ENCODE measurements around the gene SNX6. TPM values are rescaled to one million over a fixed set of nuclear protein-coding genes. Genes with fewer than 3 reads are reported as not detected.
A peak's percentile ranks its signal among the peaks of the same experiment; 100 is the strongest.
"Not testable (repeated sequence)": the region's sequence is repeated elsewhere in the genome, so short reads cannot be mapped to it uniquely, and the experiment has no call there.

The SNX6 gene
- total RNA-seq, 1 experiment from 2014 or later = 141 TPM

DNA sequence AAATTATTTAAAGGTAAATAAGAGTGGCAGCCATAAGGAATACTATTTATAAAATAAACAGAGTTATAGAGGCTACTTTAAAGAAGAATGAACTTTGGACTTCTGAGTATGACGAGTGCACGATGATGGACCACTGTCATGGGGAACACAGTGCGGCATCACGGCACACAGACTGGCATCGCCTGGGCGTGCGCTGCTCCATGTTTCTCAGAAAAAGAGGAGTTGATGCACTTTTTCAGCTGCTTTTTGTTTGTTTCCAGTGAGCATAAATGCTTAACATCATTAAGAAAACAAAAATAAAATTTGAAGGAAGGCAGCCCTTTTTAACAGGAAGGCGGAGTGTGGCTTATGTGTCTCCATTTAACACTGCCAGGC, 67.2 kb downstream of the SNX6 start:
- DNase-seq (ENCODE audit: low read depth) = no peak

DNA sequence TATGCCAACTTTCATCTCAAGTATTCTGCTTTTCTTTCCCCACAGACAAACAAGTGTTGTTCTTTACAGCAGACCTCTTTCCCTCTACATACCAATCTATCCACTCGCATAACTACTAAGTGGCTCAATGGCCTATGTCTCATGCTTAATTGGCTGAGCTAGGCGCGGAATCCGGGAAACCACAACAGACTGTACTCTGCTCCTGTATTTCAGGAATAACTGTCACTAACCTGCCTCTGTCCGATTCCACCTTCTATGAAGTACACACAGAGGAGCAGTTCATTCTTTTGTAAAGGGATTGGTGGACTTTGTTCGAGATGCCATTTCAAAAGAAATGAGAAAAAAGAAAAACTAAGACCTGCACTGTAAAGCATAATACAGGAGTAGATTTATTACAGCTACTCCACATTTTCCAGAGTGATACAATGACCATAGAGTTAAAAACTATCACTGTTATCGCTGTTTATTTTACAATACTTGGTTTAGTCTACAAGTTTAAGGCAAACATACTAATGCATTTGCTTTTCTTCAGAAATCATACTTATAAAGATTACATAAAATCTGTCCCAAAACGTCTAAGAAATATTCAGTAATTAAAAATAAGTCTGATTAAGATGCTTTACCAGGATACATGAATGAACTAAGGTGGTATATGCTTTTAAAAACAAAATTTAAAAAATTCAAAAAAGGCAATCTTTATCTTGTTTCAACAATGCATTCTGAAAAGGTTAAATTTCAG, 67.7 kb downstream of the SNX6 start:
- not testable (repeated sequence) for DNase-seq (ENCODE audit: low read depth)

DNA sequence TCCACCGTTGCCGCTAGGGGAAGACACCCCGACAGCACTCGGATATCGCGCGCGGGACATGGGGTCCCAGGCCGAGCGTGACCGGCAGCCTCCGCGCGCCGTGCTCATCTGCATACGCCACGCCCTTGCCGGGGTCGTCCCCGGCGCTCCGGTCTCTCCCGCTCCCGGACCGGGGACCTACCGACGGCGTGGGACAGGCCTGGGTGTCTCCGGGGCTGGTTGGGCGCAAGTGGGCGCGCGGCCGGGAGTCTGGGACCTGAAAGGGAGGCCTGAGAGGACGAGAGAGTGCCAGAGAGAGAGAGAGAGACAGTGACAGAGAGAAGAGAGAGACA, 73.5 kb downstream of the SNX6 start:
- DNase-seq (ENCODE audit: low read depth) = not testable (repeated sequence)

DNA sequence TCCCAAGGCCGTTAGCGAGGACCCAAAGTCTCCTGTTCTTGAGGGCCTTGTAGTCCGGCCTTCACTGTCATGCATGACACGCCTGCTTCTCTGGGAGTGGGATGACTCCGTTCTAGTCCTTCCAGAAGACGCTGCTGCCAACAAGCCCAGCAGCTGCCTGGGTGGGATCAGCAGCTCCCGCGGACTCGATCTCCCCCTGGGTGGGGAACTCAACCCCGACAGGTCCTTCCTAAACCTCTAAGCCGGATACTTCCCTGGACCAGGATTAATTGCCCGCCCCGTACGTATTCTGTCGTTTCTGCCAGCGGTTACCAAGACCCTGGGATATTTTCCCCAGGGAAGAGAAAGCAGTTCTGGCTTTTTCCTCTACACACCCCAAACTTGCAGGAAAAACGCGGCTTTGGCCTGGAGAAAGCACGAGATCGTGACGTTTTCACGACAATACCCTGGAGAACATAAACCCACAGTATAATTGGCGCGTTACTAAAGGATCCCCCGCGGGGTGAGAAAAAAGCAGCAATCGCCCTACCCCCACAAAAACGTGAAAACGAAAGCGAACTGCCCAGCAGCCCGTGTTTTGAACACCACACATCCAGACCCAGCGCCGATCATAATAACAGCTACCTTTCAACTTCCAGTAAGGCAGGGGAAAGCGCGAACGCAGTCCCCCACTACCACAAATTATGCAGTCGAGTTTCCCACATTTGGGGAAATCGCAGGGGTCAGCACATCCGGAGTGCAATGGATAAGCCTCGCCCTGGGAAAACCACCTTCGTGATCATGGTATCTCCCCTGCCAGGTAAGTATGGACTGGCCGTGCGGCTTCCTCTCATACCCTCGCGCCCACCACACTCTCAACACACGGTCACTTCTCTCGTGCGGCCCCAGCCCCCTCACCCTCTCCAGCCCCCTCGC, 74.1 kb downstream of the SNX6 start:
- DNase-seq (ENCODE audit: low read depth) = not testable (repeated sequence)

DNA sequence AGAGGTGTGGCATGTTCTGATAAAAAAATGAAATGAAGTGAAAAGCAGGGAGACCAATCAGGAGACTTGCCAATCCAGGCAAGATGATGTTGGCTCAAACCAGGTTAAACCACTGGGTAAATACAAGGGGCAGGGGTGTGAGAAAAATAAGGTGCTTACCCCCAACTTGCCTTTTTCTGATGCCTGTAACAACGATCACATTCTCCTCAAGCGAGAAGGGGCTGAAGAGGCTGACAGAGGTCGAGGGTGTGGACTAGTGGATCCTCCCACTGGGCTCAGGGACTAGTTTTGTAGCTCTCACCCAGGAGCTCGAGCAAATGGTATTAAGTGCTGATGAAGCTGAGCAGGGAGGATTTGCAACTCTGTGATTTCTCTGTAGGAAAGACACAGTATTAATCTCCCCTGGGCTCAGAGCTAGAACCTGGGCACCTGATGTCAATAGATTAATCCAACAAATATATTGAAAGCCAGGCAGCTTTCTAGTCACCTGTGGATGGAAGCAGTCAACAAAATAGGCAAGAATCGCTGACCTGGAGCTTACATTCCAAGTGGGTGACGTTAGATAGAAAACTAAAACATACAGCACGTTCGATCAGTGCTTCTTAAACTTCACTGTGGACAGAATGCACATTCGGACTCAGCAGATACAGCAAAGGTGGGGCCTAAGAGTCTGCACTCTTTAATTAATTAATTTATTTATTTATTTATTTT, 75.3 kb downstream of the SNX6 start:
- DNase-seq (ENCODE audit: low read depth) = peak; percentile 52

DNA sequence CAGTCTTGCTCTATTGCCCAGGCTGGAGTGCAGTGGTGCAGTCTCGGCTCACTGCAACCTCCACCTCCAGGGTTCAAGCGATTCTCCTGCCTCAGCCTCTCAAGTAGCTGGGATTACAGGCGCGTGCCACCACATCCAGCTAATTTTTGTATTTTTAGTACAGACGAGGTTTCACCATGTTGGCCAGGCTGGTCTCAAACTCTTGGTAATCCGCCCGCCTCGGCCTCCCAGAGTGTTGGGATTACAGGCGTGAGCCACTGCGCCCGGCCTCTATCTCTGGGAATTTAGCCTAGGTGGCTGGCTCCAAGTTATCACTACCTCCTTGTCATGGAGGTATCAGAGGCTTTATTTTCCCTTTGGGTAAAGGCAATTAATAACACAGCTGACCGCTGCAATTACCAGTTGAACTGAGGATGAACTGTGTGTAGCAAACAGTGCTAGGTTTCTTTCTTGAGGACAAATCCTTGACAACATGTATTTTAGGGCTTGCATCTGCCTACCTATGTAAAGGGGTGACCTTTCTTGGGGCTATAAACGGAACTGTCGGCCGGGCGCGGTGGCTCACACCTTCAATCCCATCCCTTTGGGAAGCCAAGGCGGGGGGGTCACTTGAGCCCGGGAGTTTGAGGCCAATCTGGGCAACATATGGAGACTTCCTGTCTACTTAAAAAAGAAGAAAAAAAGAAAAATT, 80.5 kb downstream of the SNX6 start:
- DNase-seq (ENCODE audit: low read depth) = not testable (repeated sequence)

DNA sequence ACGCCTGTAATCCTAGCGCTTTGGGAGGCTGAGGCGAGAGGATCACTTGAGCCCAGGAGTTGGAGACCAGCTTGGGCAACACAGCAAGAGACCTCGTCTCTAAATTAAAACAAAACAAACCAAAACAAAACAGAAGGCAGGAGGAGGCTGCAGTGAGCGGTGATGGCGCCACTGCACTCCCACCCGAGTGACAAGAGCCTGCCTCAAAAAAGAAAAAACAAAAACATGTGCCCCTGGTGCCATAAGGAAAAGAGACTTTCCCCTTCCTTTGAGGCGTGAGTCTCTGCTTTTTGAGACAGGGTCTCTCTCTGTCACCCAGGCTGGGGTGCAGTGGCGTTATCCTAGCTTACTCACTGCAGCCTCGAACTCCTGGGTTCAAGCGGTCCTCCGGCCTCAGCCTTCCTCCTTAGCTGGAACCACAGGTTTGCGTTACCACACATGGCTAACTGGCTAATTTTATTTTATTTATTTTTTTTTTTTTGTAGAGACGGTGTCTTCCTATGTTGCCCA, 81.4 kb downstream of the SNX6 start:
- DNase-seq (ENCODE audit: low read depth) = peak; percentile 21

DNA sequence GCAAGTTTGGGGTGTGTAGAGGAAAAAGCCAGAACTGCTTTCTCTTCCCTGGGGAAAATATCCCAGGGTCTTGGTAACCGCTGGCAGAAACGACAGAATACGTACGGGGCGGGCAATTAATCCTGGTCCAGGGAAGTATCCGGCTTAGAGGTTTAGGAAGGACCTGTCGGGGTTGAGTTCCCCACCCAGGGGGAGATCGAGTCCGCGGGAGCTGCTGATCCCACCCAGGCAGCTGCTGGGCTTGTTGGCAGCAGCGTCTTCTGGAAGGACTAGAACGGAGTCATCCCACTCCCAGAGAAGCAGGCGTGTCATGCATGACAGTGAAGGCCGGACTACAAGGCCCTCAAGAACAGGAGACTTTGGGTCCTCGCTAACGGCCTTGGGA, 82.8 kb downstream of the SNX6 start:
- DNase-seq (ENCODE audit: low read depth) = not testable (repeated sequence)

DNA sequence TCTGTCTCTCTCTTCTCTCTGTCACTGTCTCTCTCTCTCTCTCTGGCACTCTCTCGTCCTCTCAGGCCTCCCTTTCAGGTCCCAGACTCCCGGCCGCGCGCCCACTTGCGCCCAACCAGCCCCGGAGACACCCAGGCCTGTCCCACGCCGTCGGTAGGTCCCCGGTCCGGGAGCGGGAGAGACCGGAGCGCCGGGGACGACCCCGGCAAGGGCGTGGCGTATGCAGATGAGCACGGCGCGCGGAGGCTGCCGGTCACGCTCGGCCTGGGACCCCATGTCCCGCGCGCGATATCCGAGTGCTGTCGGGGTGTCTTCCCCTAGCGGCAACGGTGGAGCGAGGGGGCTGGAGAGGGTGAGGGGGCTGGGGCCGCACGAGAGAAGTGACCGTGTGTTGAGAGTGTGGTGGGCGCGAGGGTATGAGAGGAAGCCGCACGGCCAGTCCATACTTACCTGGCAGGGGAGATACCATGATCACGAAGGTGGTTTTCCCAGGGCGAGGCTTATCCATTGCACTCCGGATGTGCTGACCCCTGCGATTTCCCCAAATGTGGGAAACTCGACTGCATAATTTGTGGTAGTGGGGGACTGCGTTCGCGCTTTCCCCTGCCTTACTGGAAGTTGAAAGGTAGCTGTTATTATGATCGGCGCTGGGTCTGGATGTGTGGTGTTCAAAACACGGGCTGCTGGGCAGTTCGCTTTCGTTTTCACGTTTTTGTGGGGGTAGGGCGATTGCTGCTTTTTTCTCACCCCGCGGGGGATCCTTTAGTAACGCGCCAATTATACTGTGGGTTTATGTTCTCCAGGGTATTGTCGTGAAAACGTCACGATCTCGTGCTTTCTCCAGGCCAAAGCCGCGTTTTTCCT, 83.4 kb downstream of the SNX6 start:
- DNase-seq (ENCODE audit: low read depth) = not testable (repeated sequence)

DNA sequence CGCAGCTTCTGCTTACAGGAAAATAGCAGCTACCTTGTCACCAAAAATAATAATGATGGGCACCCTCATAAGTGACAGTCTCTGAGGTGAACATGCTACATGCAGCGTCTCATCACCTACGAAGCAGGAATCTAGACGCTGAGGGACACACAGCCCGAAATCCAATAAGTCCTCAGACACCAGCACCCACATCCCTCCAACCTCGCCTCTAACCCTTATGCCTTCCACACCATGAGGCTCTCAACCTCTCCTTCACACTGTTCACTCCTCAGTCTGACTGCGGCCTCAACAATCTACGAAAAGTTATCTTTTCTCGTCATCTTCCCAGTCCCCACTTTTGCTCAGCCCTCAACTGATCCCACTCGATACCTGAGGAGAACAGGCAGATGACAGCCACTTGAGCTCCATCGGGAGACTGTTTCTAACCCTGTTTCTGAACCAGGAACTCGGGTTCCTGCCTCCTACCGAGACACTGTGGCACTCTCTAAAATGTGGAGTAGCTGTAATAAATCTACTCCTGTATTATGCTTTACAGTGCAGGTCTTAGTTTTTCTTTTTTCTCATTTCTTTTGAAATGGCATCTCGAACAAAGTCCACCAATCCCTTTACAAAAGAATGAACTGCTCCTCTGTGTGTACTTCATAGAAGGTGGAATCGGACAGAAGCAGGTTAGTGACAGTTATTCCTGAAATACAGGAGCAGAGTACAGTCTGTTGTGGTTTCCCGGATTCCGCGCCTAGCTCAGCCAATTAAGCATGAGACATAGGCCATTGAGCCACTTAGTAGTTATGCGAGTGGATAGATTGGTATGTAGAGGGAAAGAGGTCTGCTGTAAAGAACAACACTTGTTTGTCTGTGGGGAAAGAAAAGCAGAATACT, 89.5 kb downstream of the SNX6 start:
- DNase-seq (ENCODE audit: low read depth) = not testable (repeated sequence)

DNA sequence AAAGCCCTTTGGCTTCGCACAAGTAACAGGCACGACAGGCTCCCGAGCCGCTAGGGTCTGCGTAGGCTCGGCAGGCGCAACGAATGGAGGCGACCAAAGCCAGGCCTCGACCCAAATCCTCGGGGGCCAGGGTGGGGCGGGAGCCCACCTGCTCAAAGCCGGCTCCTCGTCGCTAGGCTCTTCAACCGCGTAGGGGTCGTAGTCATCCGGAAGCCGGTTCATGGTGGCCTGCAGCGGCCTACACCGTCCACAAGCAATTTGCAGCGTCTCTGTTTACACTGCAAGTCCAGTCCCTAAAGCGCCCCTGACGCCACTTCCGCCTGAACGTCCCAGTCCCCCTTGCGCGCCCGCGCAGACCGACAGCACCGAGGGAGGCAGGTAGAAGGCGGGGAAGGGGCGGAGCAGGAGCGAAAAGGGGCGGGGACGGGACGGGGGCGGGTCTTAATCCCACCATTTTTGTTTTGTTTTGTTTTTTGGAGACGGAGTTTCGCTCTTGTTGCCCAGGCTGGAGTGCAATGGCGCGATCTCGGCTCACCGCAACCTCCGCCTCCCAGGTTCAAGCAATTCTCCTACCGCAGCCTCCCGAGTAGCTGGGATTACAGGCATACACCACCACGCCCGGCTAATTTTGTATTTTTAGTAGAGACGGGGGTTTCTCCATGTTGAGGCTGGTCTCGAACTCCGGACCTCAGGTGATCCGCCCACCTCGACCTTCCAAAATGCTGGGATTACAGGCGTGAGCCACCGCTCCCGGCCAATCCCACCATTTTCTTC, 90.4 kb downstream of the SNX6 start, which contains the start of gene EAPP:
EAPP (minus strand) TSS at position 295 of the 774 bp plus-strand sequence; CDS start at position 222, 73 bp downstream.
- DNase-seq (ENCODE audit: low read depth) = peak; percentile 95

DNA sequence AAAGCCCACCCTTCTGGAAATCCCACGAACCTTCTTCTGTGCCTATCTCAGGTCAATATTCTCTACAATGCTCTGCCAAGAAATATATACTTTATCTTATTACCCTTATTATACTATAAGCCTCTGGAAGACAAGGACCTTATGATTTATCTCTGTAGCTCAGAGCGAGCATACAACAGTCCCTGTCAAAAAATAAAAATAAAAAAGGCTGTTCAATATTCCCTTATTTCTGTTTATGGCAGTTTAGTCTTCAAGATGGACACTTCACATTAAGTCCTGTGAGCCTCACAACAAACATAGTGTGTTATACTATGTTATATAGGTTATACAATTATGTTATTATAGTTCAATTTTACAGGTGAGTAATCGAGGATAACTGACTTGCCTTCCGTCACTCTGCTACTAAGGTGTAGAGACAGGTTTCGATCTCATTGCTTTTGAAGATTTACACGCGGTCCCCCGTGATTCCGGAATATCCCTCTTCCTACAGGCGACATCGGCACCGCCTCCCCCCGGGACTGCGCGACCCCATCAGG, 91.0 kb downstream of the SNX6 start:
- no peak for DNase-seq (ENCODE audit: low read depth)

DNA sequence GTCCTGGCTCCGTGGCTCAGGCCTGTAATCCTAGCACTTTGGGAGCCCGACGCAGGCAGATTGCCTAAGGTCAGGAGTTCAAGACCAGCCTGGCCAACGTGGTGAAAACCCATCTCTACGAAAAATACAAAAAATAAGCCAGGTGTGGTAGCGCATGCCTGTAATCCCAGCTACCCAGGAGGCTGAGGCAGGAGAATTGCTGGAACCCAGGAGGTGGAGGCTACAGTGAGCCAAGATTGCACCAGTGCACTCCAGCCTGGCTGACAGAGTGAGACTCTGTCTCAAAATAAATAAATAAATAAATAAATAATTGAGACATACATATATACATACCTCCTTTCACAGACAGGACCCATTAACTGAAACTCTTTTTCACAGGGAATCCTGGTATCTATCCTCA, 91.9 kb downstream of the SNX6 start:
- DNase-seq (ENCODE audit: low read depth) = not testable (repeated sequence)

DNA sequence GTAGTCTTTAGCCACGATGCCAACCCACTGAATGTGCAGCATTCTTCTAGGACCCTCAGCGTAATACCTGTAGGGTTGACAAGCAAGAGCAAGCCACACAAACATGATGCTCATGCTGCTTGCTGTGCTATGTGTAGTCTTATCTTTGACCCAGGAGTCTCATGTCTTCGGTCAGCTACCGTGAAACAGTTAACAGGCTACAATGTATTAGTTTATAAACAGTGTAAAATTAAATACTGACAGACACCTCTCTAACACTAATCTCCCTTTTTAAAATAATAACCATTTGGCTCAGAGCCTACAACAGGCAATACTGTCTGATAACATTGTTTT, 92.3 kb downstream of the SNX6 start:
- no peak for DNase-seq (ENCODE audit: low read depth)

DNA sequence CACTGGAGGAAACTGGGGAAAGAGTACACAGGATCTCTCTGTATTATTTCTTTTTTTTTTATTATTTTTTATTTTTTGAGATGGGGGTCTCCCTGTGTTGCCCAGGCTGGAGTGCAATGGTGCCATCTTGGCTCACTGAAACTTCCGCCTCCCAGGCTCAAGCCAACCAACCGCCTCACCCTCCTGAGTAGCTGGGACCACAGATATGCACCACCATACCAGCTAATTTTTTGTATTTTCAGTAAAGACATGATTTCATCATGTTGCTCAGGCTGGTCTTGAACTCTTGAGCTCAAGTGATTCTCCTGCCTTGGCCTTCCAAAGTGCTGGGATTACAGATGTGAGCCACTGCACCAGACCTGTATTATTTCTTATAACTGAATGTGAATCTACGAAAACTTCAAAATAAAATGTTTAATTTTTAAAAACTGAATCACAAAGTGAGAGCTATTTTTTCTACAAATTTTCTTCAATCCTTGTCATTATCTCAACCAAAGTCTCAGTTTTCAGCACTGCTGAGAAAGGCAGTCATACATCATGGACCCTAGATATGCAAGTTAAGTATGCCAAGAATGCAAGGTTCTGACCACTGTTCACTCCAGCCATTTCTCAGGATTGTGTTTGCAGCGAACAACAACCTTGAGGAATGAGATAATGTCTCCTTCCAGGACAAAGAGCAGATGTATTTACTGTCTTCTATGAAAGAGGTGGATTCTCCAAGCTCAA, 92.8 kb downstream of the SNX6 start:
- no peak for DNase-seq (ENCODE audit: low read depth)

DNA sequence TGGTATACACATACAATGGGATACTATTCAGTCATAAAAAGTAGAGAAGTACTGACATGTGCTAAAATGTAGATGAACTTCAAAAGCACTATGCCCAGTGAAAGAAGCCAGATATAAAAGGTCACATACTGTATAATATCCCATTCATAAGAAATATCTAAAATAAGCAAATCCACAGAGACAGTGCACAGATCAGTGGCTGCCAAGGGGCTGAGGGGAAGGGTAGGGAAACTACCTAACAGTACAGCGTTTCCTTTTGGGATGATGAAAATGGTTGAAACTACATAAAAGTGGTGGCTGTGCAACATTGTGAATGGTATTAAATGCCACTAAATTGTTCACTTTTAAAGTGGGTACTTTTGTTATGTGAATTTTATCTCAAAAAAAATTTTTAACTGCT, 102.4 kb downstream of the SNX6 start:
- no peak for DNase-seq (ENCODE audit: low read depth)

DNA sequence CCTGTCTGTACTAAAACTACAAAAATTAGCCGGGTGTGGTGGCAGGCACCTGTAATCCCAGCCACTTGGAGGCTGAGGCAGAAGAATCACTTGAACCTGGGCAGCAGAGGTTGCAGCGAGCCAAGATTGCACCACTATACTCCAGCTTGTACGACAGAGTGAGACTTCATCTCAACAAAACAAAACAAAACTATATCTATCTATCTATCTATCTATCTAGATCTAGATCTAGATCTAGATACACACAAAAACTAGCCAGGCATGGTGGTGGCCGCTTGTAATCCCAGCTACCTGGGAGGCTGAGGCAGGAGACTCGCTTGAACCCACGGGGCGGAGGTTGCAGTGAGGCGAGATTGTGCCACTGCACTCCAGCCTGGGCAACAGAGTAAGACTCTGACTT, 105.7 kb downstream of the SNX6 start:
- not testable (repeated sequence) for DNase-seq (ENCODE audit: low read depth)

DNA sequence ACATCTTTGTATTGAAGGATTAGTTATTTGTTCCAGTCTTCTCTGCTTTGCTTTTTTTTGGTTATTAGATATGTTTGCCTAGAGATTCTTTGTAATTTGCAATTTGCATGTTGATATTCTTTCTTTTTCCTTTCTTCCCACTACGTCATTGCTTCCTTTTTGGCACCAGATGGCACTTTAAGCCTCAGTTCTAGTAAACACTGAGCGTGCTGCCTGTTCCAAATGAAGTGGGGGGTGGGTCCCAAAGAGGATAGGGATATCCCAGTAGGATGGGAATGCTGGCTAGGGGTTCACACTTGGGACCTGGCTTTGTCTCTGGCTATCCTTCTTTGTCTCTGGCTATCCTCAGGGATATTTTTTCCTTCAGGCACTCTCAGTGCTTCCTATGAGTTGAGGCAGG, 107.5 kb downstream of the SNX6 start:
- no peak for DNase-seq (ENCODE audit: low read depth)

Measured in RPMI7951 (cell line).